COLO668 (cell line): ENCODE data around the gene GLS2.
"Not testable (repeated sequence)": the region's sequence is repeated elsewhere in the genome, so short reads cannot be mapped to it uniquely, and the experiment has no call there.

Experiments used
- DNase-seq: peaks from one replicate; lab custom pipeline; 2025; ENCODE audit not compliant: unreplicated experiment; lab: John Stamatoyannopoulos, UW

The GLS2 gene

DNA sequence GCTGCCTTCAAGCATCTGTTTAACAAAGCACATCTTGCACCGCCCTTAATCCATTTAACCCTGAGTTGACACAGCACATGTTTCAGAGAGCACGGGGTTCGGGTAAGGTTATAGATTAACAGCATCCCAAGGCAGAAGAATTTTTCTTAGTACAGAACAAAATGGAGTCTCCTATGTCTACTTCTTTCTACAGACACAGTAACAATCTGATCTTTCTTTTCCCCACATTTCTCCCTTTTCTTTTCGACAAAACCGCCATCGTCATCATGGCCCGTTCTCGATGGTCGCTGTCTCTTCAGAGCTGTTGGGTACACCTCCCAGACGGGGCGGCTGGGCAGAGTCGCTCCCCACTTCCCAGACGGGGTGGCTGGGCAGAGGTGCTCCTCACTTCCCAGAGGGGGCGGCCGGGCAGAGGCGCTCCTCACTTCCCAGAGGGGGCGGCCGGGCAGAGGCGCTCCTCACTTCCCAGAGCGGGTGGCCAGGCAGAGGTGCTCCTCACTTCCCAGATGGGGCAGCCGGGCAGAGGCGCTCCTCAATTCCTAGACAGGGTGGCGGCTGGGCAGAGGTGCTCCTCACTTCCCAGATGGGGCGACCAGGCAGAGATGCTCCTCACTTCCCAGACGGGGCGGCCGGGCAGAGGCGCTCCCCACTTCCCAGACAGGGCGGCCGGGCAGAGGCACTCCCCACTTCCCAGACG, 5.6 kb upstream of the GLS2 start:
- DNase-seq, result not testable (repeated sequence)

DNA sequence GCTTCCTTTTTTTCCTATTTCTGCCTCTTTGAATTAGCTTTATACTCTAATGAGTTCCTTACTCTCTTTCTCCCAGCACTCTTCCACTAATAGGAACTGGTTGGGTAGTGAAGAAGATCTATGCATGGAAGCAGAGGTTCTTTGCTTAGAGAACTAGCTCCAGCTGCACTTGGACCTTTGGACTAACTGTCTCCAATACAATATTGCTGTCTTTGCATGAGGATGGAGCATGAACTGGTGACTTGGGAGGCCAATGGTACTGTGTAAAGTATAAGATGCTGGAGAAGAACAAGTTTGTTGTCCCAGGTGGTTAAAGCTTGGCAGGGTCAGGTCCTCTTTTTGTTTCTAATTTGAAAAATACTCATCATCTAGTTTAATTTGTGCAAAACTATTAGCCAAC, 2.4 kb upstream of the GLS2 start:
- no peak for DNase-seq

DNA sequence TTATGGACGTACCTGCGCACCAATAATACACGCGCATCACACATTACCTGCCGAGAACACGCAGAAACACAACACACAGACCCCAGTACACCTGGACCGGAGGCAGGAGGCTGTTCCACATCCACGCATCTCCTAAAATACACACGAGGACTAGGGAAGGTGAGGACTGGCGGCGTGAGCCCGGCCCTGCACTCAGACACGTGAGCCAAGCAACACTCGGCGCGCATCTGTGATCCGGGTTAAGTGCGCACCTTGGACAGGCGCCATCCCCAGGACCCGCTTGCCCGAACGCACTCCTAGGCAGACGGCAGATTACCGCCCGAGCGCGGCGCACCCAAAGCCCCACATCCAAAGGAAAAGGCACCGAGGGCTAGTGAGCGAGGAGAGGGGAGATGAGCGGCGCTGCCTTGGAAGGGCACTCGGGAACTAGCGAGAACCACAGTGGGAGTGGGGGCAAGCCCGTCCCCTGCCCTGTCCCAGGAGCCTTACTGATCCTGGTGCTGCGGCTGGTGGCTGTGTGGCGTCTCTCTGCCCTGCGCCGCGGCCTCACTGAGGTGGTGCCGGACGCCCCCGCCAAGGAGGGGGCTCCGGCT, 417 bp downstream of the GLS2 start:
- DNase-seq, result peak; percentile 59

DNA sequence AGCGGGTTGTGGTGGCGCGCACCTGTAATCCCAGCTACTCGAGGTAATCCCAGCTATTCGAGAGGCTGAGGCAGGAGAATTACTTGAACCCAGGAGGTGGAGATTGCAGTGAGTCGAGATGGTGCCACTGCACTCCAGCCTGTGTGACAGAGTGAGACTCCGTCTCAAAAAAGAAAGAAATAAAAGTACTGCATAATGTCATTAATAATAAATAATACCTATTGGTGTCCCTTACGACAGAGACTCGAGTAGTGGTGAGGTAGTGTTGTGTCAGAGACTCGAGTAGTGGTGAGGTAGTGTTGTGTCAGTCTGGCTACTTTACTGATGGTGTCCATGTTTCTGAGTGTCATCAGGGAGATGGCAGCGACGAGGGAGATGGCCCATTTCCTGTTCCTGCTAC, 1.3 kb downstream of the GLS2 start:
- no peak for DNase-seq

DNA sequence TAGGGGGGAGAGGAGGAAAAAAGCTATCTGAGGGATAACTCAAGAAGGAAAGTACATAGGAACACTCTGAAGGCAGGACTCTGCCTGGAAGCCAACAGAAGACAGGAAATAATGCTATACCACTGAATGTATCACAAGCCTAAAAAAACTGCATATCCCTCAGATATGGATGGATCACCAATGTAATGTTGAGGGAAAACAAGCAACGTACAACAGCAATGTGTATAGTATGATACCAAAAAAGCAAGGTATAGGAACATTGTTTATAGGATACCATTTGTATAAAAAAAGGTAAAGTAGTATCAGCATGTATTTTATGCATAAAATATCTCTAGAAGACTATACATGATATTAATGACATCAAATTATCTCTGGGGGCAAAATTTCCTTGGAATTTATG, 3.4 kb downstream of the GLS2 start:
- DNase-seq, result no peak

DNA sequence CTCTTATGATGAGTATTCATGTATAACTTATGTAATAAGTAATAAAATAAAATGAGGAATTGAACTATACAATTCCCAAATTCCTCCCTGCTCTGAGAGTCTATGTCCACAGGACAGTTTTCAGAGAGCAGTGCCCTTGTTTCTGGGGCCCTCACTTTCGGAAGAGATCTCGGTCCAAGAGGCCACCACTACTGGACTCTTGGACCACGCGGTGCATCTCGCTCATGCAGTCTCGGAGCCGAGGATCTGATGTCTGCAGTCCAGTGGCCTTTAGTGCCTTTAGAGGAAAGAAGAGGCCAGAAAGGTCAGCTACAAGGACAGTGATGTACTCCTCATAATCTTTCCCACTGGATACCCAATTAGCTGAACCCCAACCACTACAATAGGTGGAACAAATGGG, 8.3 kb downstream of the GLS2 start:
- DNase-seq, result no peak

DNA sequence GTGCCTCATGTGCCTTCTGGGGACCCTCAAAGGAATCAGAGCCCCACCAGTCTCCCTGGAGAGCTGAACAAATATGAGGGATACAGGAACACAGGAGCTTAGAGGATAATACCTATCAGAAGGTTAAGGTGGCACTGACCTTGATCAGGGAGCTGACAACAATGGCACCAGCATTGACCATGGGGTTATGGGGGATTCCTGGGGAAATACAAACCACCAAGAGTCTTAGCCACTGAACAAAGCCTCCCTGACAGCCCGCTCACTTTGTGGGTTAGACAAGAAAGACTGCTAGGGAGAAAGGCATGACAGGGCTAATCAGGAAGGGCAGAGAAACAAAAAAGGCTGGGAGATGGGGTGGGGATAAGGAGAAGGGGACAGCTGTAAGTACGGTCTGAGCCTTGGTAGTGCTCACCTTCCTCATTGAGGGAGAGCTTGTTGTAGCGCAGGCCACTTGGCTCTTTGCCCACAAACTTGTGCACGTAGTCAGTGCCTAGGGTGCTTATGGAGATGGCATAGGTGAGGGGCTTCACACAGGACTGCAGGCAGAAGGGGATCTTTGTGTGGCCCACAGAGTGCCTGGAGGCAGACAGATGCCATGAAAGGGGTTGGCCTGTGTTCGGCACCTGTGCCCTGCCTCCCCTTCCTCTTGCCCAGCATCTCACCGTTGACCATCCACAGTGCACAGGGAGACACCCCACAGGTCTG, 10.3 kb downstream of the GLS2 start:
- DNase-seq, result no peak

DNA sequence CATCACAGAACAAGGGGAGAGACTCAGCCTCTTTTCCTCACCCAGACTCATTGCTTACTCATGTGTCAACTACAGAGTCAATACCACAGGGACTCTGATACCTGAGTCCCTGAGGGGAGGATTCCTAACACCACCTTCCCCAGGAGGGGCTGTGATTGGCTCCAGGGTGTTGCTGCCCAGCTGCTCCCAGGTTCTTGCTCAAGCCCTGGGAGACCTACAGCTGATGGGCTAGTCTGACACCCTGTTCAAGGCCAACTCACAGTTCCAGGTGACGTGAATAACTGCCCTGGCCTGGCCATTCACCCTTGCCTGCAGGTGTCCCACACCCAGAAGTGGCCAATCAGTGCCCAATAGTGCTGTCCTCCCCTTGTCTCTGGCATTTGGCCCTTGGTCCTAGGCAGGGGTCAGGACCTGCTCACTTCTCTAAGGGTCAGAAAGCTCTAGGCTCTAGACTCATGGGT, 11.0 kb downstream of the GLS2 start:
- no peak for DNase-seq

DNA sequence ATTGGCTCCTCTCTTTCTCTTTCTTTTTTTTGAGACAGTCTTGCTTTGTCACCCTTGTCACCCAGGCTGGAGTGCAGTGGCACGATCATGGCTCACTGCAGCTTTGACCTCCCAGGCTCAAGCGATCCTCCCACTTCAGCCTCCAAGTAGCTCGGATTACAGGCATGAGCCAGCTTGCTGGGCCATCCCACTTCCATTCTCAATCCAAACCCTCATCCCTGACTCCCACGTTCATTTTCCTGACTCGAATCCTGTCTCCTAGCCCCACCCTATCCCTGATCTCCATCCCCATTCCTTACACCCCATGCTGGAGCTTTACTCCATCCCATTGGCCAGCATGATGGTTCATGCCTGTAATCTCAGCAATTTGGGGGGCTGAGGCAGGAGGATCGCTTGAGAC, 11.8 kb downstream of the GLS2 start:
- no peak for DNase-seq

DNA sequence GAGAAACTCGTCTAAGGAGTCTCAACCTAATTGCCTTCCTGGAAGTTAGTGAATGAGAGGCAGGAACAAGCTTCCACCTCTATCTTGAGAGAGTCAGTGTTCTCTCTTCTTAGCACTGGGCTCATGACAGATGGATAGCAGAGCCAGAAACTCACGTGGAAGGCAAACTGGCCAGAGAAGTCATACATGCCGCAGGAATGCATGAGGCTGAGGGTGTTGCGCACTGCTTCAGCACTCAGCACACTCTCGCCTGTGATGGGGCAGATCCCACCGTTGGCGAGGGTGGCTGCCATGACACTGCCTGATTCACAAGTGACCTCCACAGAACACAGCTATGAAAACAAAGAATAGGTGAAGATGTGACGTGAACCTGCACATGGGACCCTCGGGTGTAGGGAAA, 13.6 kb downstream of the GLS2 start:
- no peak for DNase-seq

DNA sequence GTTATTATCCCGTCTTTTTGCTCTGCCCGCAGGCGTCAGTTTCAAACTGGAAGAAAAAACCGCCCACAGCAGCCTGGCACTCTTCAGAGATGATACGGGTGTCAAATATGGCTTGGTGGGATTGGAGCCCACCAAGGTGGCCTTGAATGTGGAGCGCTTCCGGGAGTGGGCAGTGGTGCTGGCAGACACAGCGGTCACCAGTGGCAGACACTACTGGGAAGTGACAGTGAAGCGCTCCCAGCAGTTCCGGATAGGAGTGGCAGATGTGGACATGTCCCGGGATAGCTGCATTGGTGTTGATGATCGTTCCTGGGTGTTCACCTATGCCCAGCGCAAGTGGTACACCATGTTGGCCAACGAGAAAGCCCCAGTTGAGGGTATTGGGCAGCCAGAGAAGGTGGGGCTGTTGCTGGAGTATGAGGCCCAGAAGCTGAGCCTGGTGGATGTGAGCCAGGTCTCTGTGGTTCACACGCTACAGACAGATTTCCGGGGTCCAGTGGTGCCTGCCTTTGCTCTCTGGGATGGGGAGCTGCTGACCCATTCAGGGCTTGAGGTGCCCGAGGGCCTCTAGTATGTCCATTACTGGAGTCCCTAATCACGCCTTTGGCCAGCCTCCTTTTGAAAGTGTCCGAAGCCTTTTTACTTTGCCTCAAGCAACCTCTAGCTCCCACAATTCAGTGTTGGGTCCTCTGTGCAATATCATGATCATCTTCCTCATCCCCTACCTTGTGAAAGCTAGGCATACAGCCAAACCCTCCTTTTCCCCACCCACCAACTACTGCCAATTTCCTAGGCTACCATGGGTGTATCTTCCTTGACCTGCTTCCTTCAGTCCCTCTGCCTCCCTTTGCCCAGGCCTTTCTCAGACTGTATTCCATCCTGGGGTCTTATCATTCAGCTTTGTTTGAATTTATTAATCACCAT, 18.7 kb downstream of the GLS2 start:
- peak; percentile 25 for DNase-seq

DNA sequence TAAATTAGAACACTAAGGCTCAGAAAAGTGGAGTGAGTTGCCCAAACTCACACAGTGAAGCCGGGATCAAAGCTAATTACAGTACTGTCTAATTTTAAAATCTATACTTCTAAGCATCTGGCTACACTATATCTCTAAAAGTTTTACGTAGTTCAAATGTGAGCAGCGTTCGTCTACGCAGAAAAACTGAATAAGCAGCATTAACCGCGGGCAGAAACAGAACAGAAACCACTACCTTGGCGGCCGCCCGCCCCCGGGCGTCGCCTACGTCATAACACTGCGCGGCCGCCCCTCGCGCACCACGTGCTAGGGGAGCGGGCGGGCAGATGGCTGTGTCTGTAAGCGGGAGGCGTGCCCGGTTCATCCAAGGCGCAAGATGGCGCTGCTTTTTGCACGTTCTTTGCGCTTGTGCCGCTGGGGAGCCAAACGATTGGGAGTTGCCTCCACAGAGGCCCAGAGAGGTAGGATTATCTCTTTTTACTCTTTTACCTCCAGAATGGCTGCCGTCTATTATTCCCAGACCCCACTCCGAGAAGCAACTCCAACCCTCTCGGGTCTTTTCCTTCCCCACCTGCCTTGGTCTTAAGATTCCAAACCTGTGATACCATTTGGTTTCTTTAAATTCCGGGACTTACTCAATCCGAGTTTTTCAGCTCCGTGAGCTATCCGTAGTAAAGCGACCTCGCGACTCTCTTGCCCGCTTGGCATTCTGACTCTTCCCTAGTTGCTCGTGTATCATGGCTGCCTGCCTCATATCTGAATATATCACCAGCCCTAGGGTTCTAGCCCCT, 19.6 kb downstream of the GLS2 start, which contains the start of gene SPRYD4:
Gene SPRYD4, plus strand, starts transcription at position 363 of the 791 bp plus-strand sequence. Its CDS starts 14 bp downstream, at position 377.
- peak; percentile 90 for DNase-seq

DNA sequence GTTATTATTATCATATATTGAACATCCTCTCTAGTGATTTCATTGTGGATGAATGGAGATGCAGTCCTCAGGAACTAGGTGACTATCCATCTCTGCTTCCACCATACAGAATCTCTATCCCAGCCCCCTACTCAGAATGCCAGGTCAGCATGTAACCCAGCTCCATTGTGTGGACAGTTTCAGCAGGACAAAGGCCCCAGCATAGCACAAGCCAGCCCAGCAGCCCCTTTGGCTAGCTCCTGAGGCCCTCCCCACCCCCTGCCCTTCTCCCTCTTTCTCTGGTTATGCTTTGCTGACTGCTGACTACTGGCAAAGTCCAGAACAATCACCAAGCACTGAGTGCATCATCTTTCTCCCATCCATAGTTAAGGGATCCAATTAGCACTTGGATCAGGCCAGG, 25.4 kb downstream of the GLS2 start:
- no peak for DNase-seq

DNA sequence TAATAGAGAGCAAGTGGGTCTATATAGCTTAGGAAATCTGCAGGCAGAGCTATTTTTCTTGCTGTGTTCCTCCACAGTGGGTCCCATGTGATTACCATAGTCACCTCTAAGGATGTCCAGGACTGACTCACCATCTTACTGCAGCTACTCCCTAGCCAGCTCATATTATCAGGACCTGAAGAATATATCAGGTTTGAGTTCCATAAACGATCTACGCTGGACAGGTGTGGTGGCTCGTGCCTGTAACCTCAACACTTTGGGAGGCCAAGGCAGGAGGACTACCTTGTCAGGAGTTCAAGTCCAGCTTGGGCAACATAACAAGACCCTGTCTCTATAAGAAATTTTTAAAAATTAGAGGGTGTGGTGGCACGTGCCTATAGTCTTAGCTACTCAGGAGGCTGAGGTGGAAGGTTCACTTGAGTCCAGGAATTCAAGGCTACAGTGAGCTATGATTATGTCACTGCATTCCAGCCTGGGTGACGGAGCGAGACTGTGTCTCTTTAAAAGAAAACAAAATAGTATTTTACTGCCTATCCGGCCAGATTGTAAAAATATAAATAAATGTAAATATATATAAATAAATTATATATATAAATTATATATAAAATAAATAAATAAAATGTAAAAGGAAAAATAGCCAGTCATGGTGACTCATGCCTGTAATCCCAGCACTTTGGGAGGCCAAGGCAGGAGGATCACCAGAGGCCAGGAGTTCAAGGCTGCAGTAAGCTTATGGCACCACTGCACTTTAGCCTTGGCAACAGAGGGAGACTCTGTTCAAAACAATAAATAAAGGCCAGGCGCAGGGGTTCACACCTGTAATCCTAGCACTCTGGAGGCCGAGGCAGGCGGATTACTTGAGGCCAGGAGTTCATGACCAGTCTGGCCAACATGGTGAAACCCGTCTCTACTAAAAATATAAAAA, 26.5 kb downstream of the GLS2 start:
- no peak for DNase-seq

DNA sequence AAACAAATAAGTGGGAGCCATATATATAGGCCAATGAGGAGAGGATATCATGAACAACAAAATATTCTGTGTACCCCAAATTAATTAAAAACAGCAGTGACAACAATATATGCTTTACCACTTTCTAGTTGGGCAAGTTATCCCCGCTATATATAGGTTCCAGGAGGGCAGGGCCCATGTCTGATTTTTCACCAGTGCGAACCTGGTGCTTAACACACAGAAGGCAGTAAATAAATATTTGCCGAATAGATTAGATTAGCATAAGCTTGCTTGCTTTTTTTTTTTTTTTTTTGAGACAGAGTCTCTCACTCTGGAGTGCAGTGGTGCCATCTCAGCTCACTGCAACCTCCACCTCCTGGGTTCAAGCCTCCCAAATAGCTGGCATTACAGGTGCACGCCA, 30.1 kb downstream of the GLS2 start:
- no peak for DNase-seq

DNA sequence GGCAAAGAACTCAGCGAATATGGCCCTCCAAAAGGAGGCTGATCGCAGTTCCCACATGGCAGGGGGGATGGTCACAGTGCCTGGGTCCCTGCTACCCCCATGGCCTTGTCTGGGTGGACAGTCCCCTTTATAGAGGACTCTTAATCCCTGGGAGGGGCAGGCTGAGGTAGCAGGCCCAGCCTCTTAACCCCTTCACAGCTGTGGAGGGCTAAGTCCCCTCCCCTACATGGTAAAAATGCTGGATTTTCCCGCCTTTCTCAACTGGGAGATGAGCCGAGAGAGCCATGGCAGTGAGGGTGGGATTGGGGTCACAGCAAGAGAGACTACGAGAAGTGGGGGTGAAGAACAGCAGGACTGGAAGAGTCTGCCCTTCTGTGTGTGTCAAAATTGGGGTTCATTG, 33.4 kb downstream of the GLS2 start, which contains the start of gene MIP:
Gene MIP, minus strand, starts transcription at position 101 of the 400 bp plus-strand sequence. Its CDS starts 44 bp downstream, at position 57.
- DNase-seq, result no peak

DNA sequence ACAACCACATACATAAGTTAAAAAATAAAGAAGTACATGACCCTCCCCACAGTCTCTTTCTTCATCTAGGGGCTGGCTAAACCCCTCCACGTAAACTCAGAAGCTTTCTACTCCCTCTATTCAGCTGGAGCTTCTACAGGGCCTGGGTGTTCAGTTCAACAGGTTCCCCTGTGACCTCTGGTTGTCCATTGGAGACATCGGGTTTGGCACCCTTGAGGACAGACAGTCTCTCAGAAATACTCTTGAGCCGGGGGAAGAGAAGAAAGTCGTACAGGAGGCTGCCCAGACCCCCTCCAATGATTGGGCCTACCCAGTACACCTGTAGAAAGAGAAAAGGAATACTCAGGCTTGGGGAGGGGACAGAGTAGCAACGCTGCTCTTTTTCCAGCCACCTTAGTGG, 36.8 kb downstream of the GLS2 start:
- no peak for DNase-seq

DNA sequence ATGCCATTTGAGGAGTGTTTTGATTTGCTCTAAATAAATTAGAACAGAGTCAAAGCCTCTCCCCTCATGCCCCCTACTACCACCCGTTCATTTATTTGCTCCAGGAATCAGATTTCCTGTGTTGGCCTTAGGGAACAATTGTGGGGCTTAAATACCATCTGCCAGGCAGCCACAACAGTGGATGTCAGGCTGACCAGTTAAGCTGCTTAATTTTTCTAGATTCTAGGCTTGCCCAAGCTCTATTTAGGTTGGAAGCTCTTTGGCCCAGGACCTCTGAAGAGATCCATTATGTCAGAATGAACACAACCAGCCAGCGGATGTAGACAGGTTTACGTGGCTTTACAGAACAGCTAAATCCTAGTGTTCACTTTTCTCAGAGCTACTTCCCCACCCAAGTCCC, 37.7 kb downstream of the GLS2 start:
- no peak for DNase-seq

DNA sequence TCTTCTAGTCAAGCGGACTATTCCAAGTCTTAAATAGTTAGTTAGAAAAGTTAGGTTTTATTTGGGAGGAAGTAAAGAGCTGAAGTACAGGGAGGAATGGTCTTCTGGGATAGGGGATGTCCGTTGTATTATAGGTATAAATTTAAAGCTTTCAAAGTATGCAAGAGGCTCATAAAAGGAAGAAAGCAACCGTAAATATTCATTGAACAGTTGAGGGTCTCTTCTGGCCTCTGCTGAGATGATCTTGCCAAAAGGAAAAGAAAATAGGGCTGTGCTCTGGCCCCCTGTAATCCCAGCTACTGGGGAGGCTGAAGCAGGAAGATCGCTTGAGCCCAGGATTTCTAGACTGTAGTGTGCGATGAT, 38.4 kb downstream of the GLS2 start:
- no peak for DNase-seq
